ENCODE results near the gene RHOXF1.
"Not testable (repeated sequence)": the region's sequence is repeated elsewhere in the genome, so short reads cannot be mapped to it uniquely, and the experiment has no call there.

Gene RHOXF1

DNA sequence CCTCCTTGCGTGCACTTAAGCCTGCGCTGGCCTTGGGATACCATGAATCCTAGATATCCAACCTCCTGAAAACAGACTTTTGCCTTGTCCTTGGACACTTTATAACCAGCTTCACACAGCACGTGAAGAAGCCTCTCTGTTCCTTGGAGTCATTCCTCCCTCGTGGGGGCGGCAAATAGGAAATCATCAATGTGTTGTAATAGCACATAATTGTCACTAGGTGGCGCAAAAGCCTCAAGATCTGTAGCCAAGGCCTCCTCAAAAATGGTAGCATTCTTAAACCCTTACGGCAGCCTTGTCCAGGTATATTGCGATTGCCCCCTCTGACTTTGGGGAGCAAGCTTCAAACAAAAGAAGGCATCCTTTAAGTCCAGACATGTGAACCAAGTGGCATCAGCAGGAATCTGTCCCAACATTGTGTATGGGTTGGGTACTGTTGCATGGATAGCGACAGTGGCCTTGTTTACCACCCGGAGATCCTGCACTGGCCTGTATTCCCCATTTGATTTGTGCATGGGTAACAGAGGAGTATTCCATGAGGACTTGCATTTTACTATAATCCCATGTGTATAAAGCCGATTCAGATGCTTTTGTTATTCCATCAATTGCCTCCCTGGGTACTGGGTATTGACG lies 30.0 kb downstream of the RHOXF1 start:
- DNase-seq: not testable (repeated sequence)

DNA sequence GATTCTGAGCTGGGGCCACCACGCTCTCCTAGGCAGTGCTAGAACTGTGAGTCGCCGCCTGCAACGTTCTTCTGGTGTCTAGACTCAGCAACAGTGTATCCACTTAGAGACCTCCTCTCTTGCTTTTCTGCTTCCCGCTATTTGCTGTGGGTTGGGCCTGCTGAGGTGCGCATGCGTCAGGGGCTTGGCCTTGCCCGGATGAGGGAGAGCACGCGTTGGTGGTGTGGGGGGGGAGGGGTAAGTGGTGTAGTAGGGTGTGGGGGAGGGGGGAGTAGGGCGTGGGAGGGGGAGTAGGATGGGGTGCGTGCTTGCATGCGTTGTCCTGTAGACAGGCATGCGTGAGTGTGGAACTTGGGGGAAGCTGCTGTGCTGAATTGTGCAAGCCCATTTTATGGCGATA lies 38.1 kb downstream of the RHOXF1 start, which contains the start of gene RHOXF2B:
TSS of gene RHOXF2B (minus strand) at position 101 of the 400 bp plus-strand sequence. CDS start 138 bp downstream, outside the sequence.
- DNase-seq: not testable (repeated sequence)

DNA sequence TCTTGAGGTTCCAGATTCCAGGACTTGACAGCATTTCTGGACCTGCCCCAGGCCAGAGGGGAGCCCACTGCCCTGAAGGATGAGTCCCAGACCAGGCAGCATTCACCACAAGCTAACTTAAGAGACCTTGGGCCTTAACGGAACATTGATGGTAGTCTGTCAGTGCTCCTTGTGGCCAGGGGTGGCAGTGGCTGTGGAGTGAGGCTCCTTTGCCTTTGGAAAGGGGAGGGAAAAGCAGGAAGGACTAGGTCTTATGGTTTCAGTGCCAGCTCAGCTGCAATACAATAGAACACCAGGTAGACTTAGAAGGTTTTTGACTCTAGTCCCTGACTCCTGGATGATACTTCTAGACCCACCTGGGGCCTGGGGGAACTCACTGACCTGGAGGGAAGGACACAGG lies 49.5 kb downstream of the RHOXF1 start:
- not testable (repeated sequence) for DNase-seq

Measured in hematopoietic multipotent progenitor cell treated with erythropoietin and hydrocortisone succinate and interleukin-3 and kit ligand, for 4 days (in vitro differentiated cells).